ENCODE data around the gene CCT8. TPM values are rescaled to one million over a fixed set of nuclear protein-coding genes. Genes with fewer than 3 reads are reported as not detected.

CCT8 gene
- total and polyA plus RNA-seq, 2 of the 8 experiments (the other 6 are each of a cell fraction or from before 2014, with no cell fraction given) = 151 to 319 TPM

GRCh38 chr21:29115899-29116298 lies 42.5 kb upstream of the CCT8 start (continued):
- TF ChIP-seq SRF (IDR thresholded peaks at IDR 0.05; ENCODE audit: low read depth, low read length) (no peak), CHD7 (IDR thresholded peaks at IDR 0.05; ENCODE audit: insufficient replicate concordance, low read length) (no peak), MAFK (IDR thresholded peaks at IDR 0.05; ENCODE audit: low read depth, low read length) (no peak), SIN3A (conservative IDR thresholded peaks at IDR 0.05 in 1 of 2, IDR thresholded peaks at IDR 0.05 in 1 of 2; ENCODE audit: low read depth in 1 of 2, low read length in 2 of 2) (no peak), SUZ12 (IDR thresholded peaks at IDR 0.05; ENCODE audit: low read length) (no peak), ATF2 (IDR thresholded peaks at IDR 0.05; ENCODE audit: low read length) (no peak), KDM4A (IDR thresholded peaks at IDR 0.05; ENCODE audit: low read depth, low read length, severe bottlenecking) (no peak)
